HAP-1 (cell line): ENCODE results near the gene CCDC142.
"Not testable (repeated sequence)": the region's sequence is repeated elsewhere in the genome, so short reads cannot be mapped to it uniquely, and the experiment has no call there.

Experiments used
- DNase-seq, 2 experiments: peaks; one replicate each; pipeline ENCODE4 v3.0.0-alpha.2; 2016 to 2020; ENCODE audit warnings: low spot score in 2 of 2
- H3K27me3 ChIP-seq: fragments of 250-450 bp; sonication (Bioruptor Pico); 2 replicates; pipeline ENCODE4 v1.5.1; 2020; ENCODE audit warnings: low read depth, mild to moderate bottlenecking, moderate library complexity
- H3K36me3 ChIP-seq: fragments of 250-450 bp; sonication (Bioruptor Pico); replicated peaks from 2 replicates; pipeline ENCODE4 v1.5.1; 2020; ENCODE audit warnings: mild to moderate bottlenecking
- H3K4me1 ChIP-seq: fragments of 250-450 bp; sonication (Bioruptor Pico); 2 replicates; pipeline ENCODE4 v1.5.1; 2020; ENCODE audit warnings: mild to moderate bottlenecking
- H3K4me3 ChIP-seq: fragments of 250-450 bp; sonication (Bioruptor Pico); 2 replicates; pipeline ENCODE4 v1.5.1; 2020; ENCODE audit warnings: mild to moderate bottlenecking, moderate library complexity
- H3K9me3 ChIP-seq: fragments of 250-450 bp; sonication (Bioruptor Pico); 2 replicates; pipeline ENCODE4 v1.5.1; 2020; ENCODE audit warnings: mild to moderate bottlenecking, moderate library complexity
- in situ Hi-C: fragments of 300-500 bp; cut with MboI; formaldehyde crosslinking; loops from 3 replicates; pipeline ENCODE4 v1.14.3; 2020; ENCODE audit warnings: low sequenced_read_pairs, inconsistent platforms, mixed read lengths

The CCDC142 gene

DNA sequence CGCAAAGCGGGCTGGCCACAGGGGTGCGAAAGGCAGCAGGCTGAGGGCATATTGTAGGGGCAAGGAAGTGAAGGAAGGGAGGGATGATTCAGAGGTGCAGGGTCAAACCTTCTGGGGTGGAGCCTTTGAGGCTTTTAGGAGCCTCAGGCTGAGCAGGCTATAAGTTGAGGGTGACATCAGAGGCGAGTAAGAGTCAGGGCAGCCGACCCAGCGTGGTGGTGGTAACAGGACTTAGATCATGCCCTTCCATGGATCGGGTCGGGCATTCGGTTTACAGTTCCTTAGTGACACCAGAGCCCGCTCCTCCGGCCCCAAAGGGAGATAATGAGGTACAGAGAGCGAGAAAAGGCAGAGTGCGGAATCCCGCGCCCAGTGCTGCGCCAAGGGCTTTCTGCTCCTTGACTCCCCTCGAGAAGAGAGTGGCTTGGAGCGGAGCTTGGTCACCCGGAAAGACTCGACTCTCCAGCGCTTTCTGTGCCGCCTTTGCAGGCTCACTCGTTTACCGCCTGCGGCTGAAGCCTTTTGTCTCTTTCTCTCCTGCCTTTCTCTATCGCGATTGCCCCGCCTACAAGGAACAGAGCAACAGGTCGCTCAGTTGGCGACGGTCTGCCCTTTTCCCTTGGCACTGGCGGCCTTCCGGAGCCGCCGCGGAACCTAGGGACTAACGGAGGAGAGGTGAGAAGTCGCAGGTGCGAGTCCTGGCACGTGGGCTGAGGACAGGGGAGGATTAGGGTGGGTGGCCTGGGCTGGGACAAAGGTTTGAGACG is 15.9 kb upstream of the CCDC142 start:
- no peaks in the 10 kb centered on the region for H3K9me3 ChIP-seq
- H3K4me3 ChIP-seq, result no peak overlapping the region
- H3K36me3 ChIP-seq, result no peaks in the 10 kb centered on the region; the same call in 1 of the 2 replicates
- DNase-seq, result no peak
- H3K27me3 ChIP-seq, result no peaks in the 10 kb centered on the region
- in situ Hi-C loops, result no loop called here
- no peaks in the 10 kb centered on the region for H3K4me1 ChIP-seq

DNA sequence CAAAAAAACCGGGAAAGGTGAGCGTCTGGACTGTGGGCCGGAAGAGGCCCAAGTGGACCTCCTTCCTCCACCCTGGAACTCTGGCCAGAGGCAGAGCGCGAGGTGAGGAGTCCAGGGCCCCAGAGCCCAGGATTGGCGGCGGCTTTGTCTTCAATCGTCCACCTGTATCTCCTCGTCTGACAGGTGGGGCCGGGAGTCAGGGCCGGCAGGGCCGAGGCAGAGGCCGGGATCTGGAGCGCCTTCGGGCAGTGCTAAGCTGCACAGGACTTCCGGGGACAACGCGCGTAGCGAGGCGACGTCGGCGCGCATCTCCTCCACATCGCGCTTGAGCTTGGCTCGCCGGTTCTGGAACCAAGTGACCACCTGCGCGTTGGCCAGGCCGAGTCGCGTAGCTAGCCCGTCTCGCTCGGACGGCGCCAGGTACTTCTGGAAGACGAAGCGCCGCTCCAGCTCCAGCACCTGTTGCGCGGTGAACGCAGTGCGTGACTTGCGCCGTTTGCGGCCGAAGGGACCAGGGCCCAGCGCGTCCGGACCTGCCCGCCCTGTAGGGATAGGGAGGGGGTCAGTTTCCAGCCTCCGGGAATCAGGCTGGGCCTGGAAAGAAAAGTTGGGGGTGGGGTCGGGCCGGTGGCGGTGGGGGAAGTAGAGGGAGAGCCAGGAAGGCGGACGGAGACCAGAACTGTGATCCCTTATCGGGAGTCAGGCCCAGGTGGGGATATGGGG is 15.1 kb upstream of the CCDC142 start:
- in situ Hi-C loops, result no loop called here
- Histone ChIP-seq H3K36me3 (peaks cover 2% of the 10 kb centered on the region), H3K4me1 (no peaks in the 10 kb centered on the region), H3K4me3 (no peak overlapping the region), H3K9me3 (no peaks in the 10 kb centered on the region), H3K27me3 (no peaks in the 10 kb centered on the region)
- no peak for DNase-seq

DNA sequence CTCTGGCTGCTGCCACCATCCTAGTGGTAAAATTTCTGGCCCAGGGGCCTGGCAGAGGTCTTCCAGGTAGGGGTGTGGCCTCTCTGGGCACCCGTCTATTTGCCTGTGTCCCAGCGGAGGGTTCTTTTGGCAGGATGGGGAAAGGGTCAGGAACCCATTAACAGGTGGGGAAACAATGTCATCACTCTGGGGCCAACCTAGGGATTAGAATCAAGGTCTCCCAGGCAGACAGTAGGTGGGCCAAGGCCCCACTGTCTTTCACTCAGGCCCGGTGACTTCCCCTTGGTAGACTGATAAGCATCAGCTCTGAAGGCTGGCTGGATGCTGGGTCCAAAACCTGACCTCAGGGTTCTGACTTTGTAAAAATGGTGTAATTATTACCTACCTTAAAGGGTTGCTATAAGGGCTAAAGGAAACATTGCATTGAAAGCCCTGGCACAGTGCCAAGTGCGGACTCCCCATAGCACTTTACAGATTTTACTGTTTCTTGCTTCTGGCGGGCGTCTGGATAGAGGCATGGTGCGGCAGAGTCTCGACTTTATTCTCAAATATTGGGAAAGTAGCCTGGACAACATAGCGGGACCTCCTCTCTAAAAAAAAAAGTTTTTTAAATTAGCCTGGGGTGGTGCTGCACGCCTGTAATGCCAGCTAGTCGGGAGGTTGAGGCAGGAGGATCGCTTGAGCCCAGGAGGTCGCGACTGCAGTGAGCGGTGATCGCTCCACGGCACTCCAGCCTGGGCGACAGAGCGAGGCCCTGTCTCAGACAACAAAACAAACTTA is 14.4 kb upstream of the CCDC142 start:
- no peak for DNase-seq
- H3K4me1 ChIP-seq, result no peaks in the 10 kb centered on the region
- H3K4me3 ChIP-seq, result no peak overlapping the region
- no peaks in the 10 kb centered on the region for H3K9me3 ChIP-seq
- H3K36me3 ChIP-seq, result peaks cover 8% of the 10 kb centered on the region
- in situ Hi-C loops, result no loop called here
- H3K27me3 ChIP-seq, result no peaks in the 10 kb centered on the region

DNA sequence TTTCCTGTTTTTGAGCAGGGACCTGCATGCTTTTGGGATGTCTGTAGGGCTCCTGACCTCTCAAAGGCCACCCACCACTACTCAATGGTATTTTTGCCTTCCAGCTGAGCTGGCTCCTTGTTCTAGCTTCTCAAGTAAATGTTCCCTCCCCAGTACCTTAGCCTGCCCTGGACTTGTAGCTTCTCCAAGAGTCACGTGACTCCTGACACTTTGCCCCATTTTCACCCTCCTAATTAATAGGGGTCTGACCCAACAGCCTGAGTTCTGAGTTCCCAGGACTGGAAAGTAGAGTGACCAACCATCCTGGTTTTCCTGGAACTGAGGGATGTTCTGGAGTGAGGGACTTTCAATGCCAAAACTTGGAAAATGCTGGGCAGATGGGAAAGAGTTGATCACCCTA is 12.6 kb upstream of the CCDC142 start:
- DNase-seq, result no peak
- no peaks in the 10 kb centered on the region for H3K27me3 ChIP-seq
- in situ Hi-C loops, result no loop called here
- H3K36me3 ChIP-seq, result peaks cover 23% of the 10 kb centered on the region
- no peak overlapping the region for H3K4me3 ChIP-seq
- H3K9me3 ChIP-seq, result no peaks in the 10 kb centered on the region
- H3K4me1 ChIP-seq, result no peaks in the 10 kb centered on the region

DNA sequence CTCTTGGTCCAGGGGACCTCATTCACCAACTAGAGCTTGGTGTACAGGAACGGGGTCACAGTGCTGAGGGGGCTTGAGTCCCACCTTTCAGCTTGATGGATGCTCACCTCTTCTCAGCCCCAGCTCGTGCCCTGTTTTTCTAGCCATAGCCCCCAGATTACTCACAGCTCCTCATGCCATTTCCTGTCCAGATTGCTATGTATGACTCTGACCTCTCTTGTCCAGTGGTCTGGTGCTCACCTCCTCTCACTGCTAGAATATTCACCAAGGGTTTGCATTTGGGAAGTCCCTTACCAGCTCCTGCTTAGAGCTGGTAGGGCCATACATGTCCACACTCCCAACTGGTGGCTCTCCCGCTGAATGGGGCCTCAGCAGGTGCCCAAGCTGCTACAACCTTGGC is 10.7 kb upstream of the CCDC142 start:
- H3K36me3 ChIP-seq, result peaks cover 23% of the 10 kb centered on the region
- in situ Hi-C loops, result no loop called here
- no peaks in the 10 kb centered on the region for H3K27me3 ChIP-seq
- no peak overlapping the region for H3K4me3 ChIP-seq
- DNase-seq, result no peak
- H3K9me3 ChIP-seq, result no peaks in the 10 kb centered on the region
- no peaks in the 10 kb centered on the region for H3K4me1 ChIP-seq

DNA sequence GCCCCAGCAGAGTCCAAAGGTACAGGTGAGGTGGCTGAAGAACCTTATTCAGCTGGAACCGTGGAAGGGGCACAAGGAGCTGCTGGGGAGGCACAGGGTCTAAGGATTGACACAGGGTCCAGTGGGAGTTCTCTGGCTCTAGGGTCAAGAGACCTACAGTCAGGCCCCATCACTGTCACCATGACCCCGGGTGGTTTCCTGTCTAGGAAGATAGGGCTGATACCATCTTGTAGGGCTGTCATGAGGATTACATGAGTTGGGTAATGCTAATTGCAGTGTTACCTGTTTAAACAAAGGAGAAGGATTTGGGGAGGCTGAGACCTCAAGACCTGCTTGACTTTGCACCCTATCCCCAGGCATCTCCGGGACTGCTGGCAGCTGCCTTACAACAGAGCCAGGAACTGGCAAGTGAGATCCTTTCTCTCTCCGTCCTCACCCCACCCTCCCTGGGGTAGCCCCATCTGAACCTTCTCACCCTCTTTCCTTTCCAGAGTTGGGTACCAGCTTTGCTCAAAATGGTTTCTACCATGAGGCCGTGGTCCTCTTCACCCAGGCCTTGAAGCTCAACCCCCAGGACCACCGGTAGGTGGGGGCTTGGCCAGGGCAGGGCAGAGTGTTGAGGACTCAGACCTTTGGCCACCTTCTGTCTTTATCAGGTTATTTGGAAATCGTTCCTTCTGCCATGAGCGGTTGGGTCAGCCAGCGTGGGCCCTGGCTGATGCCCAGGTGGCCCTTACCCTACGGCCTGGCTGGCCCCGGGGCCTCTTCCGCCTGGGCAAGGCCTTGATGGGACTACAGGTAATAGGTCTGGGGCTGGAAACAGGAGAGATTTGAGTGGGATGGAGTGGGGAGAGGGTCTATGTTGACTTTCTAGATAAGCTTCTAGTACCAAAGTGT is 9.1 kb upstream of the CCDC142 start:
- Histone ChIP-seq H3K9me3 (no peaks in the 10 kb centered on the region), H3K27me3 (no peaks in the 10 kb centered on the region), H3K4me3 (no peak overlapping the region), H3K36me3 (peaks cover 30% of the 10 kb centered on the region), H3K4me1 (no peaks in the 10 kb centered on the region)
- in situ Hi-C loops, result no loop called here
- DNase-seq, result no peak

DNA sequence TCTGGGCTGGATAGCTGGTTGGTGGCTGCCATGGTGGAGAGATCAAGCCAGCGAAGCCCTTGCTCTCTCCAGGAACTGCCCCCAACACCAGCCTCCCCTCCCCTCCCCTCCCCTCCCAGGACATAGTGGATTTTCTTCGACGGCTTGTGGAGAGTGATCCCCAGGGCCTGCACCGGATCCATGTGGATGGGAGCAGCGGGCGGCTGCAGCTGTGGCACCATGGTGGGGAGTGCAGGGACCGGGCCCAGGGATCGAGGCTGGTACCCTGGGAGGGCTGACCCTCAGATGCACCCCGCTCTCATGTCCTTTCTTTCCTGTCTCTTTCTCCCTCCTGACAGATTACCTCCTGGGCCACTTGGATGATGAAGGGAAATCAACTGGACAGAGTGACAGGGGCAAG is 7.1 kb upstream of the CCDC142 start:
- Histone ChIP-seq H3K4me1 (no peaks in the 10 kb centered on the region), H3K4me3 (no peak overlapping the region), H3K36me3 (peaks cover 30% of the 10 kb centered on the region), H3K9me3 (no peaks in the 10 kb centered on the region), H3K27me3 (no peaks in the 10 kb centered on the region)
- in situ Hi-C loops, result loop anchor here (5.0 kb wide), 1 partner anchor 87 kb away; no protein-coding TSS in a partner anchor
- no peak for DNase-seq

DNA sequence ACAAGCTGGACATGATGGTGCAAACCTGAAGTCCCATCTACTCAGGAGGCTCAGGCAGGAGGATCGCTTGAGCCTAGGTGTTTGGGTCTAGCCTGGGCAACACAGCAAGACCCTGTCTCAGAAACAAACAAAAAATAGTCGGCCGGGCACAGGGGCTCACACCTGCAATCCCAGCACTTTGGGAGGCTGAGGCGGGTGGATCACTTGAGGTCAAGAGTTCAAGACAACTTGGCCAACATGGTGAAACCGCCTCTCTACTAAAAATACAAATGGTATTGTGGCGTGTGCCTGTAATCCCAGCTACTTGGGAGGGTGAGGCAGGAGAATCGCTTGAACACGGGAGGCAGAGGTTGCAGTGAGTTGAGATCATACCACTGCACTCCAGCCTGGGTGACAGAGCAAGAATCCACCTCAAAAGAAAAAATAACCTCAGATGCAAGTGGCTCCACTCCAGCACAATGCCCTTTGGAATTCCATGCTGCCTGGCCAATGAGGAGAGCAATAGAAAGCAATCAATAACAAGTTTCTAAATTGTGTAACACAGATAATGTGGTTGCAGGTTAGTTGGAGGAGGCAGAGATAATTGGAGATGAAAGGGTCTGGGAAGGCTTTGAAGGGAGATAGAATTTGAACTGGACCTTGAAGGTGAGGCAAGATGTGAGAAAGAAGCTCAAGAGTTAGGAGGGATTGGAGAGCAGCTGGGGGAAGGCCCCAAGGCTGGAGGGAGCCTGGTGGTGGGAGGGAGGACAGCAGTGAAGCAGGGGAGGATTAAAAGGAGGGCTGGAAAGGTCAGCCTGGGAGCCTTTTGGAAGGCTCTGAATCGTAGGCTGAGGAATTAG is 6.1 kb upstream of the CCDC142 start:
- no peak for DNase-seq
- in situ Hi-C loops, result loop anchor here (5.0 kb wide), 1 partner anchor 88 kb away; no protein-coding TSS in a partner anchor
- no peak overlapping the region for H3K4me3 ChIP-seq
- peaks cover 30% of the 10 kb centered on the region for H3K36me3 ChIP-seq
- no peaks in the 10 kb centered on the region for H3K27me3 ChIP-seq
- no peaks in the 10 kb centered on the region for H3K4me1 ChIP-seq
- no peaks in the 10 kb centered on the region for H3K9me3 ChIP-seq

DNA sequence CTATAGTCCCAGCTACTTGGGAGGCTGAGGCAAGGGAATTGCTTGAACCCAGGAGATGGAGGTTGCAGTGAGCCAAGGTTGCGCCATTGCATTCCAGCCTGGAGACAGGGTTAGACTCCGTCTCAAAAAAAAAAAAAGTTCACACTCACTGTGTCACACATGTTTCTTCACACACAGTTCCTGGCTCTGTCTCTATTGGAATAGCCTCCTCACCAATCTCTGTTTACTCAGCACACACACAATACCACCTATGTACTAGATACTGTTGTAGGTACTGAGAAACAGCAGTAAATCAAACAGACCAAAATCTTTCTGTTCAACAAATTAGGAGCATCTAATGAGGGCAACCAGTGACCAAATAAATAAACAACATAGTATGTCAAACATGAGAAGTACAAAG is 3.3 kb upstream of the CCDC142 start:
- H3K27me3 ChIP-seq, result no peaks in the 10 kb centered on the region
- no peak for DNase-seq
- H3K4me3 ChIP-seq, result no peak overlapping the region
- peaks cover 5% of the 10 kb centered on the region for H3K4me1 ChIP-seq
- H3K9me3 ChIP-seq, result no peaks in the 10 kb centered on the region
- H3K36me3 ChIP-seq, result peaks cover 15% of the 10 kb centered on the region
- in situ Hi-C loops, result loop anchor here (5.0 kb wide), 1 partner anchor 91 kb away; no protein-coding TSS in a partner anchor

DNA sequence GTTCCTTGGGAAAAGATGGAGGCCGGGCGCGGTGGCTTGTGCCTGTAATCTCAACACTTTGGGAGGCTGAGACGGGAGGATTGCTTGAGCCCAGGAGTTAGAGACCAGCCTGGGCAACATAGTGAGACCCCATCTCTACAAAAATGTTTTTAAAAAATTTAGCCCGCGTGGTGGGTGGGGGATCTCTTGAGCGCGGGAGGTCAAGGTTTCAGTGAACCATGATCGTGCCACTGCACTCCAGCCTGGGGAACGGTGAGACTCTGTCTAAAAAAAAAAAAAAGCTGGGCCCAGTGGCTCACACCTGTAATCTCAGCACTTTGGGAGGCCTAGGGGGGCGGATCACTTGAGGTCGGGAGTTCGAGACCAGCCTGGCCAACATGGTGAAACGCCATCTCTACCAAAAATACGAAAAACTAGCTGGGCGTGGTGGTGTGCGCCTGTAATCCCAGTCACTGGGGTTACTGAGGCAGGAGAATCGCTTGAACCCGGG is 922 bp upstream of the CCDC142 start:
- in situ Hi-C loops, H3K9me3 ChIP-seq, H3K4me1 ChIP-seq, H3K27me3 ChIP-seq, DNase-seq: not testable (repeated sequence)
- Histone ChIP-seq H3K4me3 (peak overlapping the region; percentile 95), H3K36me3 (peaks cover 23% of the 10 kb centered on the region)

DNA sequence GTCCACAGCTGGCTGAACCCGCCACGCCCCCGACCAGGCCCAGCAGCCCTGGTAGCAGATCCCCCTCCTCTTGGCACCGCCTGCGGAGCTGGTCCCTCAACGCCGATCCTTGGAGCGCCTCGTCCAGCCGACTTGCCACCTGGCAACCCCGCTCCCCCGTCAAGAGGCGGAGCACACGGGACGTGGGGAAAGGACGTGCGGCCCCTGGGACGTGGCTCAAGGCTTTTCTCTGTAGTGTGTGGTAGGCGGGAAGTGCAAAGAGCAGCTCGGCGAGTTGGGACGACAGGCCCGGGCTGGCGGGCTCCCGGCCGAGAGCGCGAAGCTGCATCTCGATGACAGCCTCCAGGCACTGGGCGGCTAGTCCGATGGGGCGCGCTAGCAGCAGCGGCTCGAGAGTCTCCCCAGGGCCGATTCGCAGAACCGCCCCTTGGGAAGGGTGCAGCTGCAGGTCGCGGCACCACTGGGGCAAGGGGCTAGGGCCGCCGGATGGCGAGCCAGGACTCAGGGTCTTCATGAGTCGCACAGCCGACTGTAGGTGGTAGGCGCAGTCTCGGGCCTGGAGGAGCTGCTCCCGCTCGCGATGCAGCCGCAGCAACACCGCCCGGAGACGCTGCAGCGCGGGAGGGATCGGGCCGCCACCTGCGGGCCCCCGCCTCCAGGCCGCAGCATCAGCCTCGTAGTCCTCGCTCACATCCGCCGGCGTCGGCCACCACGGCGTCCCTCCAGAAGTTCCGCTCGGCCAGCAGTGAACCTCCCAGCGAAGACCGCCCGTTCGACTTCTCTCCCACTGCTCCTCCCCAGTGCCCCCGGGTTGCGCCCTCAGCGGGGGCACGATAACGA is 617 bp downstream of the CCDC142 start:
- in situ Hi-C loops, result no loop called here
- peaks cover 7% of the 10 kb centered on the region for H3K4me1 ChIP-seq
- DNase-seq, result peak in 1 of 2 experiments; percentile 34
- peak overlapping the region; percentile 95 for H3K4me3 ChIP-seq
- H3K9me3 ChIP-seq, result no peaks in the 10 kb centered on the region
- peaks cover 25% of the 10 kb centered on the region for H3K36me3 ChIP-seq
- no peaks in the 10 kb centered on the region for H3K27me3 ChIP-seq

DNA sequence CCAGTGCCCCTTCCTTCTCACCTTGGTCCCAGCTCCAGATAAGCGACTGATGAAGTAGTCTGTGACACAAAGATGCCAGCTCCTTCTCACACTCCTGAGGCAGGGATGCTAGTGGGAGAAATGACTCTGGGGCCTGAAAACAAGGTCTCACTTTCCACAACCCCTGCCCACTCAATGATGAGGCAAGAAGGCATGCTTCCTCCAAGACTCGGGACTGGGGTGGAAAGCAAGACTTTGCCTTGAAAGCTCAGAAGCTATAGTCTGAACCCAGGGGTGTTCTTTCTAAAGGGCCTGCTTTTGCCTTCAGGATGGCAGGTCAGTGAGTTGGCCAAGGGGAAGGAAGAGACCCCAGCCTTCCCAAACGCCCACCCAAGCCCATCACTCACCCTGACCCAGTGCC is 1.4 kb downstream of the CCDC142 start:
- H3K36me3 ChIP-seq, result peaks cover 25% of the 10 kb centered on the region
- no peak for DNase-seq
- H3K9me3 ChIP-seq, result no peaks in the 10 kb centered on the region
- in situ Hi-C loops, result no loop called here
- peaks cover 7% of the 10 kb centered on the region for H3K4me1 ChIP-seq
- peak overlapping the region; percentile 95 for H3K4me3 ChIP-seq
- no peaks in the 10 kb centered on the region for H3K27me3 ChIP-seq
